ENCODE results near the gene CLMN. TPM values are rescaled to one million over a fixed set of nuclear protein-coding genes. Genes with fewer than 3 reads are reported as not detected.
A peak's percentile ranks its signal among the peaks of the same experiment; 100 is the strongest.

CLMN gene
- total and polyA plus RNA-seq, 2 donors: 0.71 to 1.9 TPM

- Histone ChIP-seq H3K4me3 (ENCODE audit: low read length in 2 of 2) (no peak overlapping the region), H3K9me3 (ENCODE audit: control insufficient read depth in 2 of 2, insufficient read depth in 1 of 2, low read length in 1 of 2) (no peaks in the 10 kb centered on the region), H3K27ac (ENCODE audit: low read depth in 1 of 2, low read length in 1 of 2) (no peak overlapping the region), H3K36me3 (ENCODE audit: control insufficient read depth in 2 of 2, insufficient read depth in 2 of 2, low read length in 1 of 2) (no peaks in the 10 kb centered on the region), H3K27me3 (ENCODE audit: control insufficient read depth in 2 of 2, insufficient read depth in 1 of 2, low read length in 1 of 2) (peaks cover 0 to 20% of the 10 kb centered on the region in 2 donors), H3K4me1 (ENCODE audit: control insufficient read depth in 2 of 2, insufficient read depth in 2 of 2, low read length in 2 of 2) (peaks cover 0 to 2% of the 10 kb centered on the region in 2 donors)
- WGBS: 91% methylated on average over 9 of the region's 9 CpGs
- DNase-seq (ENCODE audit: low read depth in 6 of 9, low spot score in 9 of 9): no peak
These were observed 24.7 kb downstream of the CLMN start for GRCh38 chr14:95294834-95295599.

DNA sequence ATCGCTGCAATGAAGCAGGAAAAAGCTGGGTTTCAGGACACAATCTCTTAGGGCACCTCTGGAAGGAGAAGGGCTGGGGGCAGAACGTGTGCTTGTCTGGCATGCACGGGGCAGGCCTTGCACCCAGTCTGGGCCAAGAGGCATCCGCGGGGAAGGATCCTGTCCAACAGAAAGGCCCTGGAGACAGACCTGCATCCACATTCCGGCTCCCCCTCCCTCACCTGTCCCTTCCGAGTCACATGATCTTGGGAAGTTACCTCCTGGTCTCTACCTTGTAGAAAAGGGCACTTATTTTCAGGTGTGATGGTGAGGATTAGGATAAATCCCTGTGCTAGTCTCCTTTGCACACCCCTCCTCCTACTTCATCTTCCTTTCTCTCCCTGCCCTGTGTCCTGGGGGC is 25.4 kb downstream of the CLMN start:
- no peak overlapping the region for H3K27ac ChIP-seq (ENCODE audit: low read depth in 1 of 2, low read length in 1 of 2)
- 92% methylated on average over 7 of the region's 7 CpGs for WGBS
- no peak for DNase-seq (ENCODE audit: low read depth in 6 of 9, low spot score in 9 of 9)
- no peak overlapping the region for H3K4me3 ChIP-seq (ENCODE audit: low read length in 2 of 2)
- no peaks in the 10 kb centered on the region for H3K36me3 ChIP-seq (ENCODE audit: control insufficient read depth in 2 of 2, insufficient read depth in 2 of 2, low read length in 1 of 2)
- H3K27me3 ChIP-seq (ENCODE audit: control insufficient read depth in 2 of 2, insufficient read depth in 1 of 2, low read length in 1 of 2): peaks cover 0 to 20% of the 10 kb centered on the region in 2 donors
- H3K4me1 ChIP-seq (ENCODE audit: control insufficient read depth in 2 of 2, insufficient read depth in 2 of 2, low read length in 2 of 2): peaks cover 0 to 2% of the 10 kb centered on the region in 2 donors
- H3K9me3 ChIP-seq (ENCODE audit: control insufficient read depth in 2 of 2, insufficient read depth in 1 of 2, low read length in 1 of 2): no peaks in the 10 kb centered on the region

- WGBS: 77% methylated on average over 5 of the region's 5 CpGs
These were observed 26.3 kb downstream of the CLMN start for GRCh38 chr14:95293449-95293848.

DNA sequence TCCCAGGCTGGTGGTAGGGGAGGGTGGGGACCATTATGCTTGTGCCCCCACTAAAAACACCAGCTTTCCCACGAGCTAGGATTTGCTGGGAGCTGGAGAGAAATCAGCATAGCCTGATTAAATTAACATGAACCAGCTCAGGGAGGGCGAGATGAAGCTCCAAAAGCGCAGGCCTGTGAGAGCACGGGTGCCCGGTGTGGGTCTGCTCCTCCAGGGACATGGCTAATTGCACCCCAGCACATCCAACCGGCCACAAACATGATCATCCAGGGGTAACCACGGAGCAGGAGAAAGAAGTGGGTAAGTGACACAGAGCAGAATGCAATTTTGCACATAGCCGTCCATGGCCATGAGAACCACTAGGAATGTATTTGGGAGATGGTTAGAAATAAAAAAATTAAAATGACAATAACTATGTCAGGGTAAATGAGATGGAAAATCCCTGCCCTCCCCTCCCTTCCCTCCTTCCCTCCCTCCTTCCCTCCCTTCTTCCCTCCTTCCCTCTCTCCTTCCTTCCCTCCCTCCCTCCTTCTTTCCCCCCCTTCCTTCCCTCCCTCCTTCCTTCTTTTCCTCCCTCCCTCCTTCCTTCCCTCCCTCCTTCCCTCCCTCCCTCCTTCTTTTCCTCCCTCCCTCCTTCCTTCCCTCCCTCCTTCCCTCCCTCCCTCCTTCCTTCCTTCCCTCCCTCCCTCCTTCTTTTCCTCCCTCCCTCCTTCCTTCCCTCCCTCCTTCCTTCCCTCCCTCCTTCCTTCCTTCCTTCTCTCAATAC is 26.9 kb downstream of the CLMN start:
- Histone ChIP-seq H3K4me1 (ENCODE audit: control insufficient read depth in 2 of 2, insufficient read depth in 2 of 2, low read length in 2 of 2) (peaks cover 0 to 2% of the 10 kb centered on the region in 2 donors), H3K36me3 (ENCODE audit: control insufficient read depth in 2 of 2, insufficient read depth in 2 of 2, low read length in 1 of 2) (no peaks in the 10 kb centered on the region), H3K27me3 (ENCODE audit: control insufficient read depth in 2 of 2, insufficient read depth in 1 of 2, low read length in 1 of 2) (peaks cover 0 to 20% of the 10 kb centered on the region in 2 donors), H3K27ac (ENCODE audit: low read depth in 1 of 2, low read length in 1 of 2) (no peak overlapping the region), H3K9me3 (ENCODE audit: control insufficient read depth in 2 of 2, insufficient read depth in 1 of 2, low read length in 1 of 2) (no peaks in the 10 kb centered on the region), H3K4me3 (ENCODE audit: low read length in 2 of 2) (no peak overlapping the region)
- no peak for DNase-seq (ENCODE audit: low read depth in 6 of 9, low spot score in 9 of 9)
- WGBS: 78% methylated on average over 8 of the region's 8 CpGs

More at GRCh38 chr14:95293449-95293848, 26.3 kb downstream of the CLMN start:
- H3K27ac ChIP-seq (ENCODE audit: low read depth in 1 of 2, low read length in 1 of 2): no peak overlapping the region
- H3K27me3 ChIP-seq (ENCODE audit: control insufficient read depth in 2 of 2, insufficient read depth in 1 of 2, low read length in 1 of 2): peaks cover 0 to 20% of the 10 kb centered on the region in 2 donors
- H3K4me3 ChIP-seq (ENCODE audit: low read length in 2 of 2): no peak overlapping the region
- H3K9me3 ChIP-seq (ENCODE audit: control insufficient read depth in 2 of 2, insufficient read depth in 1 of 2, low read length in 1 of 2): no peaks in the 10 kb centered on the region
- no peak for DNase-seq (ENCODE audit: low read depth in 6 of 9, low spot score in 9 of 9)
- H3K36me3 ChIP-seq (ENCODE audit: control insufficient read depth in 2 of 2, insufficient read depth in 2 of 2, low read length in 1 of 2): no peaks in the 10 kb centered on the region
- H3K4me1 ChIP-seq (ENCODE audit: control insufficient read depth in 2 of 2, insufficient read depth in 2 of 2, low read length in 2 of 2): peaks cover 0 to 2% of the 10 kb centered on the region in 2 donors

DNA sequence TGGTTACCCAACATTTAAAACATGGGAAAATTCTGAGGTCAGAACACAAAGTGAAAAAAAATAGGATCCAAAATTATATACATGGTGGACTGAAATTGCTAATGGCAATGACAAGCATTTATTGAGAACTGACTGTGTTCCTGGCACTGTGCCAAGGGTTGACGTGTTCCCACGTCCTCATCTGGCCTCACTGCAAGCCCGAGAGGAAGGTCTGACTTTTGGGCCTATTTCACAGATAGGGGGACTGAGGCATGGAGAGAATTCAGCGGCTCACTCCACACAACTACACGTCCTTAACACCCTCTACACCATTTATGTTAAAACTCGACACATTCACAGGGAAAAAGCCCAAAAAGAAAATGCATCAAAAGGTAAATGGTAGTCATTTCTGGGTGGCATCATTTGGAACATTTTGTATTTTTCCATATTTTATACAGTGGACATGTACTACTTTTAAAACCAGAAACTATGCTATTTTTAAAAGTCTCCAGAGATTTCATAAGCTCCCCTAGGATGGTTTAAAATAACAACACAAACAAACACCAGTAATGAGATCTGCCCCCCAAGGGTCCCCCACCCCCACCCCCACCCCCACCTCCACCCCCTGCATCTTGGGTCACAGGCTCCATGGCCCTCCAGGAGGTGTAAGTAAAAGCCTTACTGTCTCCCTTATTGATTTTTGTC is 27.7 kb downstream of the CLMN start:
- Histone ChIP-seq H3K36me3 (ENCODE audit: control insufficient read depth in 2 of 2, insufficient read depth in 2 of 2, low read length in 1 of 2) (no peaks in the 10 kb centered on the region), H3K9me3 (ENCODE audit: control insufficient read depth in 2 of 2, insufficient read depth in 1 of 2, low read length in 1 of 2) (no peaks in the 10 kb centered on the region), H3K27ac (ENCODE audit: low read depth in 1 of 2, low read length in 1 of 2) (no peak overlapping the region), H3K27me3 (ENCODE audit: control insufficient read depth in 2 of 2, insufficient read depth in 1 of 2, low read length in 1 of 2) (peaks cover 0 to 20% of the 10 kb centered on the region in 2 donors), H3K4me1 (ENCODE audit: control insufficient read depth in 2 of 2, insufficient read depth in 2 of 2, low read length in 2 of 2) (peaks cover 5 to 6% of the 10 kb centered on the region in 2 donors), H3K4me3 (ENCODE audit: low read length in 2 of 2) (no peak overlapping the region)
- 65% methylated on average over 6 of the region's 6 CpGs for WGBS
- no peak for DNase-seq (ENCODE audit: low read depth in 6 of 9, low spot score in 9 of 9)

- H3K4me1 ChIP-seq (ENCODE audit: control insufficient read depth in 2 of 2, insufficient read depth in 2 of 2, low read length in 2 of 2): peaks cover 8 to 10% of the 10 kb centered on the region in 2 donors
- no peaks in the 10 kb centered on the region for H3K9me3 ChIP-seq (ENCODE audit: control insufficient read depth in 2 of 2, insufficient read depth in 1 of 2, low read length in 1 of 2)
- no peak overlapping the region for H3K27ac ChIP-seq (ENCODE audit: low read depth in 1 of 2, low read length in 1 of 2)
- 31% methylated on average over 17 of the region's 17 CpGs for WGBS
- H3K27me3 ChIP-seq (ENCODE audit: control insufficient read depth in 2 of 2, insufficient read depth in 1 of 2, low read length in 1 of 2): peaks cover 0 to 20% of the 10 kb centered on the region in 2 donors
- no peak overlapping the region for H3K4me3 ChIP-seq (ENCODE audit: low read length in 2 of 2)
- no peaks in the 10 kb centered on the region for H3K36me3 ChIP-seq (ENCODE audit: control insufficient read depth in 2 of 2, insufficient read depth in 2 of 2, low read length in 1 of 2)
- DNase-seq (ENCODE audit: low read depth in 6 of 9, low spot score in 9 of 9): peak in 1 of 9 donors; percentile 24
These were observed 28.8 kb downstream of the CLMN start for GRCh38 chr14:95290871-95291431.

DNA sequence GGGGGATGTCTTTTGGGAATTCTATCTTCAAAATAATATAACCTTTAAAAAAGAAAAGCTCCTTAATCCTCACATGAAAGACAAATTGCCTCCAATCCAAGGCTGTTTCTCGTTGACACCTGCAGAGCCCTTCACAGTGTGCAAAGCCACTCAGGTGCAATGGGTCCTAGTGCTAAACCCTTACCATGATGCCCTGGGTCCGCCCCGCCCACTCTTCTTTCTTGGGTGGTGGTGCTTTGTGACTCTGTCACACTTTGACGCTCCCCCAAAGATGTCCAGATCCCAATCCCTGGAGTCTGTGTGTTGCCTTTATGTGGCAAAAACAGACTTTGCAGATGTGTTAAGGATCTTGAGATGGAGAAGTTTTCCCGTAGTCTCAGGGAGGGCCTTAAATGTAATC is 29.7 kb downstream of the CLMN start:
- H3K4me1 ChIP-seq (ENCODE audit: control insufficient read depth in 2 of 2, insufficient read depth in 2 of 2, low read length in 2 of 2): peaks cover 8 to 10% of the 10 kb centered on the region in 2 donors
- no peaks in the 10 kb centered on the region for H3K9me3 ChIP-seq (ENCODE audit: control insufficient read depth in 2 of 2, insufficient read depth in 1 of 2, low read length in 1 of 2)
- no peak for DNase-seq (ENCODE audit: low read depth in 6 of 9, low spot score in 9 of 9)
- H3K27ac ChIP-seq (ENCODE audit: low read depth in 1 of 2, low read length in 1 of 2): no peak overlapping the region
- peaks cover 0 to 20% of the 10 kb centered on the region in 2 donors for H3K27me3 ChIP-seq (ENCODE audit: control insufficient read depth in 2 of 2, insufficient read depth in 1 of 2, low read length in 1 of 2)
- no peak overlapping the region for H3K4me3 ChIP-seq (ENCODE audit: low read length in 2 of 2)
- WGBS: 93% methylated on average over 5 of the region's 5 CpGs
- no peaks in the 10 kb centered on the region for H3K36me3 ChIP-seq (ENCODE audit: control insufficient read depth in 2 of 2, insufficient read depth in 2 of 2, low read length in 1 of 2)

GRCh38 chr14:95289323-95290010 is 30.2 kb downstream of the CLMN start:
- no peak overlapping the region for H3K27ac ChIP-seq (ENCODE audit: low read depth in 1 of 2, low read length in 1 of 2)
- H3K4me1 ChIP-seq (ENCODE audit: control insufficient read depth in 2 of 2, insufficient read depth in 2 of 2, low read length in 2 of 2): peaks cover 8 to 10% of the 10 kb centered on the region in 2 donors
- no peaks in the 10 kb centered on the region for H3K36me3 ChIP-seq (ENCODE audit: control insufficient read depth in 2 of 2, insufficient read depth in 2 of 2, low read length in 1 of 2)
- no peak for DNase-seq (ENCODE audit: low read depth in 6 of 9, low spot score in 9 of 9)
- peaks cover 0 to 18% of the 10 kb centered on the region in 2 donors for H3K27me3 ChIP-seq (ENCODE audit: control insufficient read depth in 2 of 2, insufficient read depth in 1 of 2, low read length in 1 of 2)
- H3K9me3 ChIP-seq (ENCODE audit: control insufficient read depth in 2 of 2, insufficient read depth in 1 of 2, low read length in 1 of 2): no peaks in the 10 kb centered on the region
- WGBS: 92% methylated on average over 6 of the region's 6 CpGs
- H3K4me3 ChIP-seq (ENCODE audit: low read length in 2 of 2): no peak overlapping the region
